ENCODE results near the gene WWOX. TPM values are rescaled to one million over a fixed set of nuclear protein-coding genes. Genes with fewer than 3 reads are reported as not detected.

Gene WWOX
- total and polyA plus RNA-seq, 2 of the 8 experiments (the other 6 are each of a cell fraction or from before 2014, with no cell fraction given): 5.4 to 16.7 TPM

- FAIRE-seq: no peak
- no peak overlapping the region for H2BK15ac ChIP-seq (ENCODE audit: low read length)
- H3K23me2 ChIP-seq (ENCODE audit: low read depth, low read length): no peaks in the 10 kb centered on the region
- H4K91ac ChIP-seq (replicated peaks; ENCODE audit: insufficient read length, low read length): no peak overlapping the region
- no peaks in the 10 kb centered on the region for H3K79me2 ChIP-seq (ENCODE audit: control insufficient read depth in 1 of 2, insufficient read depth in 2 of 2, low read length in 2 of 2)
- no peak overlapping the region for H3K27ac ChIP-seq (ENCODE audit: low read depth, low read length)
- no peak overlapping the region for H4K8ac ChIP-seq (ENCODE audit: extremely low read depth, insufficient read depth, low read length)
- H2BK20ac ChIP-seq (ENCODE audit: low read length): no peak overlapping the region
- H2BK12ac ChIP-seq (ENCODE audit: low read depth, low read length): no peak overlapping the region
- H2BK5ac ChIP-seq (ENCODE audit: low read depth, low read length): no peak overlapping the region
- no peak overlapping the region for H3K14ac ChIP-seq (ENCODE audit: insufficient read length)
- H2AK5ac ChIP-seq (ENCODE audit: low read depth, low read length): no peak overlapping the region
- no peaks in the 10 kb centered on the region for H4K20me1 ChIP-seq (replicated peaks in 1 of 2; ENCODE audit: control insufficient read depth in 1 of 2, insufficient read depth in 2 of 2, low read length in 2 of 2)
- H3K79me1 ChIP-seq (ENCODE audit: low read depth, low read length): no peaks in the 10 kb centered on the region
- H3K4ac ChIP-seq (replicated peaks; ENCODE audit: insufficient read length, low read depth, low read length): no peak overlapping the region
- no peak overlapping the region for H4K5ac ChIP-seq (ENCODE audit: insufficient read length, low read depth, low read length)
- H3K4me2 ChIP-seq (ENCODE audit: insufficient read depth in 1 of 2, low read depth in 2 of 2, low read length in 2 of 2): no peak overlapping the region
- H3K56ac ChIP-seq (replicated peaks; ENCODE audit: insufficient read length, low read depth, low read length): no peak overlapping the region
- no peaks in the 10 kb centered on the region for H3K36me3 ChIP-seq (ENCODE audit: control insufficient read depth in 2 of 4, insufficient read depth in 4 of 4, low read length in 3 of 4)
- H2BK120ac ChIP-seq (replicated peaks; ENCODE audit: low read depth, low read length): no peak overlapping the region
- no peak for DNase-seq (ENCODE audit: low read depth in 1 of 2, low spot score in 2 of 2)
- H2AFZ ChIP-seq (ENCODE audit: low read length): no peak overlapping the region
- H3K9ac ChIP-seq (replicated peaks in 1 of 4; ENCODE audit: extremely low read depth in 1 of 4, low read depth in 3 of 4, low read length in 3 of 4): no peak overlapping the region
- POLR2A ChIA-PET (ENCODE audit: partially characterized antibody): no interaction called here
- no peaks in the 10 kb centered on the region for H3K27me3 ChIP-seq (replicated peaks in 1 of 4; ENCODE audit: control insufficient read depth in 3 of 4, extremely low read depth in 1 of 4, insufficient read depth in 3 of 4, low read length in 3 of 4)
- no peak overlapping the region for H3K4me3 ChIP-seq (ENCODE audit: extremely low read depth in 1 of 4, insufficient read depth in 2 of 4, low read depth in 3 of 4, low read length in 4 of 4)
- CTCF ChIA-PET (ENCODE audit: partially characterized antibody): no interaction called here
- no peaks in the 10 kb centered on the region for H3K9me3 ChIP-seq (ENCODE audit: insufficient read depth in 2 of 2, low read depth in 1 of 2, low read length in 1 of 2)
- no peak overlapping the region for H3K23ac ChIP-seq (ENCODE audit: insufficient read length)
- peaks cover 0 to 2% (median 0%) of the 10 kb centered on the region in 4 experiments; a peak in 1 of 7 replicates for H3K4me1 ChIP-seq (replicated peaks in 1 of 4; ENCODE audit: control insufficient read depth in 3 of 4, insufficient read depth in 4 of 4, low read length in 3 of 4)
- 88% methylated on average over 1 of the region's 1 CpG; no CpG with 5 or more reads in 1 of the 2 experiments for WGBS, 2 experiments (ENCODE audit: extremely low coverage in 1 of 2, insufficient coverage in 1 of 2, insufficient read length in 1 of 2, insufficient replicate concordance in 2 of 2, low coverage in 1 of 2, low lambda C conversion rate in 2 of 2, missing lambda C conversion rate in 1 of 2)
- H3K18ac ChIP-seq (ENCODE audit: extremely low read depth, low read length): no peak overlapping the region
- TF ChIP-seq HDAC6 (IDR thresholded peaks at IDR 0.05; ENCODE audit: low read depth, low read length): no peak
- no peak for TF ChIP-seq KDM4A (IDR thresholded peaks at IDR 0.05; ENCODE audit: low read depth, low read length, severe bottlenecking)
- TF ChIP-seq CEBPB (IDR thresholded peaks at IDR 0.05; ENCODE audit: low read depth, low read length): no peak
- no peak for TF ChIP-seq CTBP2 (IDR thresholded peaks at IDR 0.05; ENCODE audit: borderline replicate concordance, insufficient read depth, insufficient read length, low read length)
- no peak for TF ChIP-seq RBBP5 (IDR thresholded peaks at IDR 0.05; ENCODE audit: borderline replicate concordance, low read depth, low read length)
- no peak for TF ChIP-seq GABPA (IDR thresholded peaks at IDR 0.05; ENCODE audit: borderline replicate concordance, insufficient read depth, low read length)
- TF ChIP-seq SAP30 (IDR thresholded peaks at IDR 0.05; ENCODE audit: insufficient read depth, insufficient replicate concordance, low read length): no peak
- no peak for TF ChIP-seq TAF7 (optimal IDR thresholded peaks at IDR 0.05; ENCODE audit: borderline replicate concordance, low read depth, low read length)
- no peak for TF ChIP-seq NRF1 (IDR thresholded peaks at IDR 0.05; ENCODE audit: low read depth, low read length)
- no peak for TF ChIP-seq RNF2 (IDR thresholded peaks at IDR 0.05; ENCODE audit: borderline replicate concordance, low read depth, low read length, missing control alignments, poor library complexity, severe bottlenecking)
- TF ChIP-seq SIN3A (conservative IDR thresholded peaks at IDR 0.05 in 1 of 2, IDR thresholded peaks at IDR 0.05 in 1 of 2; ENCODE audit: low read depth in 1 of 2, low read length in 2 of 2): no peak
- no peak for TF ChIP-seq SP4 (IDR thresholded peaks at IDR 0.05; ENCODE audit: low read length)
- TF ChIP-seq CBX8 (IDR thresholded peaks at IDR 0.05; ENCODE audit: borderline replicate concordance, low read depth, low read length): no peak
- no peak for TF ChIP-seq TCF12 (IDR thresholded peaks at IDR 0.05; ENCODE audit: low read depth, low read length)
Measured at GRCh38 chr16:79248351-79248750, 1148.9 kb downstream of the WWOX start.

All from H1 (cell line).